Endothelial cell of umbilical vein (primary cell): ENCODE results near the gene FAM174B. TPM values are rescaled to one million over a fixed set of nuclear protein-coding genes. Genes with fewer than 3 reads are reported as not detected.

Source experiments
- BruUV-seq: library from RNA; stranded (reverse); fragments of 400-500 nt; replicated peaks from 2 replicates; lab custom pipeline; 2021; lab: Mats Ljungman, UMichigan
- CTCF ChIA-PET: fragments of 300-600, 350-600 bp; sonication (Branson Sonifier 250); formaldehyde crosslinking; loops from one replicate; lab custom pipeline; 2021; ENCODE audit warnings: antibody characterized with exemption, inconsistent platforms; lab: Charles Lee
- POLR2A ChIA-PET: fragments of 300-600, 350-600 bp; sonication (Branson Sonifier 250); formaldehyde crosslinking; loops from one replicate; lab custom pipeline; 2021; ENCODE audit warnings: antibody characterized with exemption, inconsistent platforms; lab: Charles Lee
- DNase-seq: peaks from one replicate; pipeline ENCODE4 v3.0.0-alpha.2; 2011; ENCODE audit warnings: low read depth, low spot score
- FAIRE-seq: peaks from 2 replicates; lab custom pipeline; 2011; peaks lifted over from hg19 to GRCh38; lab: Jason Lieb, UNC
- H2AFZ ChIP-seq: 2 replicates; pipeline ENCODE4 v1.6.0; 2012; ENCODE audit warnings: low read depth, low read length, control low read depth, inconsistent platforms
- H3K27ac ChIP-seq: 2 replicates; pipeline ENCODE4 v1.5.1; 2011; ENCODE audit warnings: low read depth, mild to moderate bottlenecking, control low read depth, low read length, moderate library complexity; ENCODE audit not compliant: insufficient read depth
- H3K27me3 ChIP-seq, 2 experiments: 2 replicates each; pipeline versions ENCODE4 v1.6.0 to v1.6.1; 2011; ENCODE audit warnings: low read length in 2 of 2, mixed read lengths in 1 of 2; ENCODE audit not compliant: control insufficient read depth in 2 of 2, insufficient read depth in 2 of 2
- H3K36me3 ChIP-seq, 2 experiments: 2 replicates in 1 of 2; 3 replicates in 1 of 2; pipeline ENCODE4 v1.5.1; 2011; ENCODE audit warnings: low read length in 2 of 2, mild to moderate bottlenecking in 1 of 2, moderate library complexity in 1 of 2; ENCODE audit not compliant: control insufficient read depth in 2 of 2, insufficient read depth in 2 of 2; ENCODE audit errors: extremely low read depth in 1 of 2
- H3K4me1 ChIP-seq: 3 replicates; pipeline ENCODE4 v1.5.1; 2011; ENCODE audit warnings: mild to moderate bottlenecking, low read length; ENCODE audit not compliant: control insufficient read depth, insufficient read depth; ENCODE audit errors: extremely low read depth
- H3K4me2 ChIP-seq: 2 replicates; pipeline ENCODE4 v1.6.1; 2011; ENCODE audit warnings: low read length, control low read depth, mixed read lengths; ENCODE audit not compliant: insufficient read depth
- H3K4me3 ChIP-seq, 3 experiments: fragments of 200-600 bp in 1 of 3; sonication (generic), shearing (Covaris generic) in 1 of 3; replicated peaks in 1 of 3; 2 replicates each; pipeline ENCODE4 v1.5.1; 2011 to 2016; ENCODE audit warnings: control low read depth in 3 of 3, low read length in 3 of 3, mild to moderate bottlenecking in 2 of 3, inconsistent platforms in 1 of 3, low read depth in 1 of 3, moderate library complexity in 1 of 3; ENCODE audit not compliant: insufficient read depth in 1 of 3
- H3K79me2 ChIP-seq: 2 replicates; pipeline ENCODE4 v1.6.0; 2012; ENCODE audit warnings: low read length, inconsistent platforms; ENCODE audit not compliant: control insufficient read depth, insufficient read depth
- H3K9ac ChIP-seq: replicated peaks from 2 replicates; pipeline ENCODE3; 2011; ENCODE audit warnings: low read length, control low read depth; ENCODE audit not compliant: insufficient read depth; ENCODE audit errors: extremely low read depth
- H3K9me1 ChIP-seq: replicated peaks from 3 replicates; pipeline ENCODE4 v1.6.0; 2011; ENCODE audit warnings: mild to moderate bottlenecking, low read length; ENCODE audit not compliant: control insufficient read depth, insufficient read depth; ENCODE audit errors: extremely low read depth
- H3K9me3 ChIP-seq: replicated peaks from 2 replicates; pipeline ENCODE4 v1.5.1; 2012; ENCODE audit warnings: low read length, inconsistent platforms; ENCODE audit not compliant: control insufficient read depth, insufficient read depth
- H4K20me1 ChIP-seq: replicated peaks from 2 replicates; pipeline ENCODE3; 2011; ENCODE audit warnings: mild to moderate bottlenecking, low read length; ENCODE audit not compliant: control insufficient read depth, insufficient read depth; ENCODE audit errors: extremely low read depth
- EZH2 ChIP-seq: IDR thresholded peaks from 2 replicates; pipeline ENCODE4 v1.6.1; 2012; ENCODE audit warnings: borderline replicate concordance, low read depth, mild to moderate bottlenecking, moderate library complexity, low read length, inconsistent platforms; ENCODE audit not compliant: severe bottlenecking
- FOS ChIP-seq: IDR thresholded peaks from 2 replicates; pipeline ENCODE4 v1.6.1; 2011; ENCODE audit warnings: mild to moderate bottlenecking, low read length, moderate library complexity, borderline replicate concordance; ENCODE audit not compliant: insufficient read depth
- GATA2 ChIP-seq: IDR thresholded peaks from 2 replicates; pipeline ENCODE4 v1.7.0; 2011; ENCODE audit warnings: low read depth, mild to moderate bottlenecking, moderate library complexity, mixed read lengths, low read length; ENCODE audit not compliant: insufficient read length, insufficient read depth
- JUN ChIP-seq: IDR thresholded peaks from 2 replicates; pipeline ENCODE4 v1.6.1; 2011; ENCODE audit warnings: borderline replicate concordance, low read depth; ENCODE audit not compliant: insufficient read length, insufficient read depth
- MAX ChIP-seq: IDR thresholded peaks from 2 replicates; pipeline ENCODE4 v1.6.1; 2011; ENCODE audit not compliant: insufficient read depth, insufficient read length
- MYC ChIP-seq: IDR thresholded peaks from one replicate; pipeline ENCODE4 v1.6.1; 2011; ENCODE audit warnings: mild to moderate bottlenecking, low read depth, low read length
- POLR2A ChIP-seq: IDR thresholded peaks from 2 replicates; pipeline ENCODE4 v1.6.1; 2012; ENCODE audit warnings: low read depth, mild to moderate bottlenecking, control low read depth, low read length
- POLR2AphosphoS5 ChIP-seq: IDR thresholded peaks from 2 replicates; pipeline ENCODE4 v1.6.1; 2012; ENCODE audit warnings: low read depth, mild to moderate bottlenecking, control low read depth, low read length, moderate library complexity; ENCODE audit not compliant: insufficient read depth
- dilution Hi-C: fragments of 300-500 bp; cut with MboI; formaldehyde crosslinking; loops from one replicate; pipeline ENCODE4 v1.15.0; 2019; ENCODE audit warnings: low sequenced_read_pairs; ENCODE audit not compliant: extremely low pct_ligation_motif_present
- intact Hi-C: fragments of 100-400 bp; cut with micrococcal nuclease; formaldehyde crosslinking; loops from one replicate; pipeline ENCODE4 v1.10.0; 2022
- polyA plus RNA-seq, 4 experiments: library from polyadenylated mRNA; depleted of rRNA in 3 of 4; stranded (reverse) in 3 of 4; unstranded in 1 of 4; fragments of >200 nt; gene quantifications; 2 replicates each; pipeline versions ENCODE4 v1.2.1 to v1.2.3, GENCODE V29; 2011 to 2012; ENCODE audit warnings: missing spikeins in 1 of 4
- total RNA-seq: library from RNA; stranded (reverse); gene quantifications from 2 replicates; pipeline ENCODE4 v1.2.3, GENCODE V29; 2021
- TF ChIP-seq, protein P1 (sequence below), 2 donors: IDR thresholded peaks; 1 replicate in 1 of 2; 2 replicates in 1 of 2; pipeline ENCODE4 v1.5.1; 2011; ENCODE audit warnings: low read length in 2 of 2, mild to moderate bottlenecking in 2 of 2, moderate library complexity in 2 of 2, control low read depth in 1 of 2, inconsistent platforms in 1 of 2, low read depth in 1 of 2; ENCODE audit not compliant: insufficient read depth in 1 of 2; ENCODE audit errors: extremely low read depth in 1 of 2

The FAM174B gene
- total and polyA plus RNA-seq, 2 donors (not counting 3 experiments of a cell fraction or from before 2014, with no cell fraction given) = 25.9 to 30.2 TPM

DNA sequence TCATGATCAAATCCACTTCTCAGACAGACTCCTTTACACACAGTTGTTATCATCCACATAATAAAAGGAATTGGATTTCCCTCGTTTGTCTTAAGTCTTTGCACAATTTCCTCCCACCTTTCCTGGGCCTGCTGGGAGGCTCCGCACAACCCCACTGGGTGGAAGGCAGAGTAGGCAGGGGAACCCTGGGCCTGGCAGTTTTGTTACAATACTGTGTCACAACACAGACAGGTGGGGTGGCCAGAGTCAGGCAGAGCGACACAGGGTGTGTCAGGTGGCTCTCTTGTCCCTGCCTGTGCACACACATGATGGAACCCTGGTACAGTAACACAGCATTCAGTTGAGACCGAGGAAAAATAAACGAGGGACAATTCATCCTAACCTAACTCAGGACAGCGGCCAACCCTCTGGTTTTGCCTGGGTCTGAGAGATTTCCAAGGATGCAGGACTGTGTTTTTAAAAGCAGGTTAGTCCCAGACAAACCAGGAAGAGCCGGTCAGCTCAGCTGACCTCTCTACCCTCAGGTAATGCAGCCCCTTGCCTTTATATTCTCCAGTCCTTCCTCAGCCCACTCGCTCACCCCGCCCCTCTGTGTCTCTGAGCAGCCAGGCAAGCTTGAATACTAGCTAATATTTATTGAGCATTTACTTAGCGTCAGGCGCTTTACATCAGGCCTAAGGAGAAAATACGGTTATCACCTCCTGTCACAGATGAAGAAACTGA, 8.8 kb upstream of the FAM174B start:
- Histone ChIP-seq H3K4me3 (no peak overlapping the region), H3K9me3 (no peaks in the 10 kb centered on the region), H2AFZ (no peak overlapping the region), H3K9ac (no peak overlapping the region), H3K4me2 (no peak overlapping the region), H3K4me1 (no peaks in the 10 kb centered on the region), H3K9me1 (no peaks in the 10 kb centered on the region), H3K36me3 (no peaks in the 10 kb centered on the region), H4K20me1 (no peaks in the 10 kb centered on the region), H3K79me2 (no peaks in the 10 kb centered on the region), H3K27me3 (no peaks in the 10 kb centered on the region), H3K27ac (no peak overlapping the region)
- FAIRE-seq (no peak), DNase-seq (no peak)
- TF ChIP-seq EZH2 (no peak), POLR2AphosphoS5 (no peak), FOS (no peak), MAX (no peak), MYC (no peak), POLR2A (no peak), JUN (no peak), GATA2 (no peak)
- TF ChIP-seq, protein P1, sequence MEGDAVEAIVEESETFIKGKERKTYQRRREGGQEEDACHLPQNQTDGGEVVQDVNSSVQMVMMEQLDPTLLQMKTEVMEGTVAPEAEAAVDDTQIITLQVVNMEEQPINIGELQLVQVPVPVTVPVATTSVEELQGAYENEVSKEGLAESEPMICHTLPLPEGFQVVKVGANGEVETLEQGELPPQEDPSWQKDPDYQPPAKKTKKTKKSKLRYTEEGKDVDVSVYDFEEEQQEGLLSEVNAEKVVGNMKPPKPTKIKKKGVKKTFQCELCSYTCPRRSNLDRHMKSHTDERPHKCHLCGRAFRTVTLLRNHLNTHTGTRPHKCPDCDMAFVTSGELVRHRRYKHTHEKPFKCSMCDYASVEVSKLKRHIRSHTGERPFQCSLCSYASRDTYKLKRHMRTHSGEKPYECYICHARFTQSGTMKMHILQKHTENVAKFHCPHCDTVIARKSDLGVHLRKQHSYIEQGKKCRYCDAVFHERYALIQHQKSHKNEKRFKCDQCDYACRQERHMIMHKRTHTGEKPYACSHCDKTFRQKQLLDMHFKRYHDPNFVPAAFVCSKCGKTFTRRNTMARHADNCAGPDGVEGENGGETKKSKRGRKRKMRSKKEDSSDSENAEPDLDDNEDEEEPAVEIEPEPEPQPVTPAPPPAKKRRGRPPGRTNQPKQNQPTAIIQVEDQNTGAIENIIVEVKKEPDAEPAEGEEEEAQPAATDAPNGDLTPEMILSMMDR (IDR thresholded peaks at IDR 0.05; ENCODE audit: extremely low read depth in 1 of 2, insufficient read depth in 1 of 2, low read depth in 1 of 2, low read length in 2 of 2) = no peak
- intact Hi-C loops = no loop called here
- no TSS peak for BruUV-seq
- ChIA-PET POLR2A (interaction anchor here (0.6 kb wide), 1 partner anchor 578 kb away, joined by 4 read pairs; no protein-coding TSS in a partner anchor), CTCF (interaction anchor here (1.6 kb wide), 1 partner anchor 142 kb away, joined by 5 read pairs; no protein-coding TSS in a partner anchor)
- dilution Hi-C loops = no loop called here
